Measurements from ENCODE around the gene PCYT1A.

The PCYT1A gene

GRCh38 chr3:196232154-196232881 is 55.2 kb downstream of the PCYT1A start:
- H3K9me3 Mint-ChIP-seq: no peaks in the 10 kb centered on the region
- peaks cover 28% of the 10 kb centered on the region for H3K4me1 Mint-ChIP-seq
- H3K4me3 Mint-ChIP-seq: no peak overlapping the region
- no peak overlapping the region for H3K27ac Mint-ChIP-seq
- DNase-seq (no peak), ATAC-seq (peak; percentile 69)
- peaks cover 9% of the 10 kb centered on the region for H3K27me3 Mint-ChIP-seq

GRCh38 chr3:196227629-196228493 is 59.7 kb downstream of the PCYT1A start:
- peak; percentile 11 for ATAC-seq
- H3K9me3 Mint-ChIP-seq: no peaks in the 10 kb centered on the region

GRCh38 chr3:196227121-196227561 is 60.4 kb downstream of the PCYT1A start:
- Mint-ChIP-seq H3K4me1 (peaks cover under 1% of the 10 kb centered on the region), H3K27ac (no peak overlapping the region), H3K27me3 (peaks cover 32% of the 10 kb centered on the region), H3K4me3 (no peak overlapping the region), H3K9me3 (no peaks in the 10 kb centered on the region)
- no peak for ATAC-seq
- DNase-seq: no peak

More at GRCh38 chr3:196227629-196228493, 59.7 kb downstream of the PCYT1A start:
- Mint-ChIP-seq H3K27ac (peak overlapping the region in 1 of 2 donors; percentile 38), H3K4me1 (peaks cover 8% of the 10 kb centered on the region), H3K27me3 (peaks cover 32% of the 10 kb centered on the region), H3K4me3 (no peak overlapping the region)
- no peak for DNase-seq

- Mint-ChIP-seq H3K27me3 (peaks cover 32% of the 10 kb centered on the region), H3K9me3 (no peaks in the 10 kb centered on the region), H3K4me1 (no peaks in the 10 kb centered on the region), H3K27ac (peak overlapping the region in 1 of 2 donors; percentile 27), H3K4me3 (no peak overlapping the region)
- DNase-seq (no peak), ATAC-seq (no peak)
Measured at GRCh38 chr3:196225763-196226364, 61.7 kb downstream of the PCYT1A start.

- no peaks in the 10 kb centered on the region for H3K9me3 Mint-ChIP-seq
- DNase-seq (no peak), ATAC-seq (no peak)
- H3K4me3 Mint-ChIP-seq: no peak overlapping the region
- H3K4me1 Mint-ChIP-seq: peaks cover 2% of the 10 kb centered on the region
- peaks cover 32% of the 10 kb centered on the region for H3K27me3 Mint-ChIP-seq
- no peak overlapping the region for H3K27ac Mint-ChIP-seq
Measured at GRCh38 chr3:196225086-196225485, 62.4 kb downstream of the PCYT1A start.

- no peak for DNase-seq
- Mint-ChIP-seq H3K27ac (no peak overlapping the region), H3K4me3 (no peak overlapping the region), H3K9me3 (no peaks in the 10 kb centered on the region), H3K27me3 (peaks cover 30% of the 10 kb centered on the region), H3K4me1 (peaks cover 22% of the 10 kb centered on the region)
- no peak for ATAC-seq
Measured at GRCh38 chr3:196222876-196223595, 64.5 kb downstream of the PCYT1A start.

- ATAC-seq (no peak), DNase-seq (no peak)
- Mint-ChIP-seq H3K9me3 (no peaks in the 10 kb centered on the region), H3K4me1 (peaks cover 32% of the 10 kb centered on the region), H3K27ac (no peak overlapping the region), H3K27me3 (peaks cover 15% of the 10 kb centered on the region), H3K4me3 (no peak overlapping the region)
Measured at GRCh38 chr3:196220991-196221390, 66.5 kb downstream of the PCYT1A start.

- ATAC-seq (no peak), DNase-seq (no peak)
- no peaks in the 10 kb centered on the region for H3K9me3 Mint-ChIP-seq
- H3K27ac Mint-ChIP-seq: no peak overlapping the region
- peaks cover 14% of the 10 kb centered on the region for H3K27me3 Mint-ChIP-seq
- no peak overlapping the region for H3K4me3 Mint-ChIP-seq
- peaks cover 32% of the 10 kb centered on the region for H3K4me1 Mint-ChIP-seq
Measured at GRCh38 chr3:196220587-196220986, 66.9 kb downstream of the PCYT1A start.

GRCh38 chr3:196219970-196220311 is 67.6 kb downstream of the PCYT1A start:
- no peak for ATAC-seq
- peaks cover 32% of the 10 kb centered on the region for H3K4me1 Mint-ChIP-seq
- peak overlapping the region; percentile 34 to 84 for H3K27ac Mint-ChIP-seq

GRCh38 chr3:196219194-196219969 is 68.1 kb downstream of the PCYT1A start:
- H3K4me3 Mint-ChIP-seq: peak overlapping the region; percentile 77 to 79
- H3K9me3 Mint-ChIP-seq: no peaks in the 10 kb centered on the region
- H3K27ac Mint-ChIP-seq: peak overlapping the region; percentile 63 to 84
- DNase-seq (peak; percentile 39 to 60), ATAC-seq (peak; percentile 89)
- peaks cover 7% of the 10 kb centered on the region for H3K27me3 Mint-ChIP-seq
- H3K4me1 Mint-ChIP-seq: peaks cover 32% of the 10 kb centered on the region

More at GRCh38 chr3:196219970-196220311, 67.6 kb downstream of the PCYT1A start:
- H3K9me3 Mint-ChIP-seq: no peaks in the 10 kb centered on the region
- DNase-seq: no peak
- peak overlapping the region; percentile 77 to 79 for H3K4me3 Mint-ChIP-seq
- peaks cover 7% of the 10 kb centered on the region for H3K27me3 Mint-ChIP-seq

GRCh38 chr3:196218155-196218712 is 69.3 kb downstream of the PCYT1A start:
- H3K4me1 Mint-ChIP-seq: peaks cover 32% of the 10 kb centered on the region
- H3K4me3 Mint-ChIP-seq: peak overlapping the region in 1 of 2 donors; percentile 36
- peaks cover 4% of the 10 kb centered on the region for H3K27me3 Mint-ChIP-seq
- H3K27ac Mint-ChIP-seq: no peak overlapping the region
- no peak for DNase-seq
- no peaks in the 10 kb centered on the region for H3K9me3 Mint-ChIP-seq
- ATAC-seq: no peak

- Mint-ChIP-seq H3K27ac (peak overlapping the region in 1 of 2 donors; percentile 90), H3K4me3 (peak overlapping the region; percentile 10 to 36), H3K9me3 (no peaks in the 10 kb centered on the region)
Measured at GRCh38 chr3:196217307-196218154, 70.0 kb downstream of the PCYT1A start.

GRCh38 chr3:196216681-196217211 is 70.8 kb downstream of the PCYT1A start:
- ATAC-seq: peak; percentile 22
- no peak for DNase-seq
- Mint-ChIP-seq H3K27ac (no peak overlapping the region), H3K9me3 (no peaks in the 10 kb centered on the region), H3K27me3 (no peaks in the 10 kb centered on the region), H3K4me1 (peaks cover 32% of the 10 kb centered on the region), H3K4me3 (no peak overlapping the region)

More at GRCh38 chr3:196217307-196218154, 70.0 kb downstream of the PCYT1A start:
- H3K27me3 Mint-ChIP-seq: no peaks in the 10 kb centered on the region
- ATAC-seq: no peak
- H3K4me1 Mint-ChIP-seq: peaks cover 32% of the 10 kb centered on the region
- DNase-seq: no peak

All from stimulated activated naive CD8-positive, alpha-beta T cell treated with anti-CD3 and anti-CD28 coated beads, Interleukin-15, amount 100 ng/mL, for 72 hours (primary cell).